Measurements from ENCODE around the gene DTNA. TPM values are rescaled to one million over a fixed set of nuclear protein-coding genes. Genes with fewer than 3 reads are reported as not detected.

DTNA gene
- total and polyA plus RNA-seq, 2 of the 8 experiments (the other 6 are each of a cell fraction or from before 2014, with no cell fraction given) = 30.2 to 32.7 TPM

- Histone ChIP-seq H4K91ac (replicated peaks; ENCODE audit: insufficient read length, low read length) (no peak overlapping the region), H2BK20ac (ENCODE audit: low read length) (no peak overlapping the region), H3K18ac (ENCODE audit: extremely low read depth, low read length) (no peak overlapping the region), H4K8ac (ENCODE audit: extremely low read depth, insufficient read depth, low read length) (no peak overlapping the region), H3K9me3 (ENCODE audit: insufficient read depth in 2 of 2, low read depth in 1 of 2, low read length in 1 of 2) (peaks cover 2 to 4% of the 10 kb centered on the region in 2 experiments; a peak in 2 of 4 replicates), H4K20me1 (replicated peaks in 1 of 2; ENCODE audit: control insufficient read depth in 1 of 2, insufficient read depth in 2 of 2, low read length in 2 of 2) (no peaks in the 10 kb centered on the region), H3K56ac (replicated peaks; ENCODE audit: insufficient read length, low read depth, low read length) (no peak overlapping the region), H3K27me3 (replicated peaks in 1 of 4; ENCODE audit: control insufficient read depth in 3 of 4, extremely low read depth in 1 of 4, insufficient read depth in 3 of 4, low read length in 3 of 4) (peaks cover 0 to 1% (median 0%) of the 10 kb centered on the region in 4 experiments; a peak in 1 of 7 replicates), H3K4me1 (replicated peaks in 1 of 4; ENCODE audit: control insufficient read depth in 3 of 4, insufficient read depth in 4 of 4, low read length in 3 of 4) (0 out of 7 replicates have a peak, but pooled peaks cover 0 to 3% (median 0%) of the 10 kb centered on the region in 4 experiments), H3K79me1 (ENCODE audit: low read depth, low read length) (no peaks in the 10 kb centered on the region), H3K4me3 (ENCODE audit: extremely low read depth in 1 of 4, insufficient read depth in 2 of 4, low read depth in 3 of 4, low read length in 4 of 4) (no peak overlapping the region), H3K4ac (replicated peaks; ENCODE audit: insufficient read length, low read depth, low read length) (no peak overlapping the region), H3K9ac (replicated peaks in 1 of 4; ENCODE audit: extremely low read depth in 1 of 4, low read depth in 3 of 4, low read length in 3 of 4) (no peak overlapping the region), H3K36me3 (ENCODE audit: control insufficient read depth in 2 of 4, insufficient read depth in 4 of 4, low read length in 3 of 4) (no peaks in the 10 kb centered on the region), H3K79me2 (ENCODE audit: control insufficient read depth in 1 of 2, insufficient read depth in 2 of 2, low read length in 2 of 2) (no peaks in the 10 kb centered on the region), H2BK15ac (ENCODE audit: low read length) (no peak overlapping the region), H2BK5ac (ENCODE audit: low read depth, low read length) (no peak overlapping the region), H2BK12ac (ENCODE audit: low read depth, low read length) (no peak overlapping the region), H3K27ac (ENCODE audit: low read depth, low read length) (no peak overlapping the region), H3K14ac (ENCODE audit: insufficient read length) (no peak overlapping the region), H2BK120ac (replicated peaks; ENCODE audit: low read depth, low read length) (no peak overlapping the region), H2AK5ac (ENCODE audit: low read depth, low read length) (no peak overlapping the region), H2AFZ (ENCODE audit: low read length) (no peak overlapping the region), H4K5ac (ENCODE audit: insufficient read length, low read depth, low read length) (no peak overlapping the region), H3K23ac (ENCODE audit: insufficient read length) (no peak overlapping the region), H3K4me2 (ENCODE audit: insufficient read depth in 1 of 2, low read depth in 2 of 2, low read length in 2 of 2) (no peak overlapping the region), H3K23me2 (ENCODE audit: low read depth, low read length) (no peaks in the 10 kb centered on the region)
- DNase-seq (ENCODE audit: low read depth in 1 of 2, low spot score in 2 of 2) (no peak), FAIRE-seq (peak; percentile 13)
- CTCF ChIA-PET (ENCODE audit: partially characterized antibody) = no interaction called here
- POLR2A ChIA-PET (ENCODE audit: partially characterized antibody) = interaction anchor here (0.9 kb wide), 1 partner anchor 15 kb away, joined by 3 read pairs; no protein-coding TSS in a partner anchor
- 83% methylated on average over 1 of the region's 1 CpG; no CpG with 5 or more reads in 1 of the 2 experiments for WGBS, 2 experiments (ENCODE audit: extremely low coverage in 1 of 2, insufficient coverage in 1 of 2, insufficient read length in 1 of 2, insufficient replicate concordance in 2 of 2, low coverage in 1 of 2, low lambda C conversion rate in 2 of 2, missing lambda C conversion rate in 1 of 2)
- TF ChIP-seq KDM5A (IDR thresholded peaks at IDR 0.05; ENCODE audit: low read length) (no peak), SIN3A (conservative IDR thresholded peaks at IDR 0.05 in 1 of 2, IDR thresholded peaks at IDR 0.05 in 1 of 2; ENCODE audit: low read depth in 1 of 2, low read length in 2 of 2) (no peak), BACH1 (IDR thresholded peaks at IDR 0.05; ENCODE audit: low read length) (no peak)
Measured at GRCh38 chr18:34844072-34844471, 134.0 kb downstream of the DTNA start.
